ENCODE measurements around the gene CEP95.

- TF ChIP-seq ZNF792 (tag by site-specific recombination; IDR thresholded peaks at IDR 0.05), result no peak
- no peak for TF ChIP-seq CTCF (tag by site-specific recombination; IDR thresholded peaks at IDR 0.05)
- TF ChIP-seq SP3 (tag by site-specific recombination; IDR thresholded peaks at IDR 0.05), result no peak
- no peak for TF ChIP-seq ZNF692 (tag by site-specific recombination; IDR thresholded peaks at IDR 0.05)
- TF ChIP-seq ZNF292 (tag by site-specific recombination; IDR thresholded peaks at IDR 0.05; ENCODE audit: borderline replicate concordance, low read depth), result no peak
- TF ChIP-seq MYNN (tag by site-specific recombination; IDR thresholded peaks at IDR 0.05; ENCODE audit: borderline replicate concordance), result no peak
- TF ChIP-seq ZNF580 (tag by site-specific recombination; IDR thresholded peaks at IDR 0.05), result no peak
- no peak for TF ChIP-seq ZNF670 (tag by site-specific recombination; IDR thresholded peaks at IDR 0.05; ENCODE audit: low read depth)
- no peak for TF ChIP-seq PBX3 (CRISPR knock-in tag; IDR thresholded peaks at IDR 0.05)
These were observed 67.9 kb downstream of the CEP95 start for GRCh38 chr17:64574646-64575045.
